H1 (cell line): ENCODE data around the gene PGF. TPM values are rescaled to one million over a fixed set of nuclear protein-coding genes. Genes with fewer than 3 reads are reported as not detected.

Experiments used
- CEBPB ChIP-seq: IDR thresholded peaks from 2 replicates; pipeline ENCODE4 v1.6.1; 2012; ENCODE audit warnings: low read depth, low read length
- CTBP2 ChIP-seq: IDR thresholded peaks from 2 replicates; pipeline ENCODE4 v1.7.0; 2011; ENCODE audit warnings: borderline replicate concordance, mild to moderate bottlenecking, moderate library complexity, mixed read lengths, low read length; ENCODE audit not compliant: insufficient read depth, insufficient read length
- CTCF ChIP-seq, 3 experiments: IDR thresholded peaks; 1 replicate in 2 of 3; 2 replicates in 1 of 3; pipeline versions ENCODE4 v1.5.1 to v1.6.1; 2011; ENCODE audit warnings: low read length in 3 of 3, mild to moderate bottlenecking in 3 of 3, inconsistent platforms in 2 of 3, low read depth in 1 of 3, moderate library complexity in 1 of 3; ENCODE audit not compliant: insufficient read depth in 1 of 3; ENCODE audit errors: control extremely low read depth in 1 of 3
- EZH2 ChIP-seq: fragments of 200-600 bp; sonication (generic); IDR thresholded peaks from 2 replicates; pipeline ENCODE4 v1.7.1; 2012; ENCODE audit warnings: low read depth, mild to moderate bottlenecking, moderate library complexity, low read length, inconsistent platforms; ENCODE audit not compliant: severe bottlenecking
- JUN ChIP-seq: IDR thresholded peaks from 2 replicates; pipeline ENCODE4 v1.6.1; 2011; ENCODE audit warnings: low read depth, mild to moderate bottlenecking, improper control_type of control experiment, low read length
- PHF8 ChIP-seq: fragments of 200-600 bp; sonication (generic); conservative IDR thresholded peaks from 2 replicates; pipeline ENCODE4 v1.7.1; 2012; ENCODE audit warnings: low read depth, mild to moderate bottlenecking, inconsistent platforms, low read length, moderate library complexity
- POLR2AphosphoS5 ChIP-seq: IDR thresholded peaks from 2 replicates; pipeline ENCODE4 v1.6.1; 2011; ENCODE audit warnings: low read depth, low read length
- RFX5 ChIP-seq: IDR thresholded peaks from 2 replicates; pipeline ENCODE4 v1.6.1; 2011; ENCODE audit warnings: low read depth, low read length, improper control_type of control experiment, borderline replicate concordance
- SP2 ChIP-seq: IDR thresholded peaks from 2 replicates; pipeline ENCODE4 v1.6.1; 2012; ENCODE audit warnings: mild to moderate bottlenecking, low read length, inconsistent platforms
- TAF1 ChIP-seq: IDR thresholded peaks from 2 replicates; pipeline ENCODE4 v1.6.1; 2011; ENCODE audit warnings: mild to moderate bottlenecking, low read depth, low read length
- polyA plus RNA-seq, 7 experiments: library from polyadenylated mRNA; depleted of rRNA in 3 of 7; stranded (reverse) in 5 of 7; unstranded in 2 of 7; fragments of >200 nt in 5 of 7; fragments of 200-250 nt in 2 of 7; gene quantifications; 1 replicate in 5 of 7; 2 replicates in 1 of 7; 4 replicates in 1 of 7; pipeline versions ENCODE4 v1.2.1 to v1.2.3, GENCODE V29; 2011 to 2013; ENCODE audit warnings: missing spikeins in 2 of 7, mixed read lengths in 2 of 7
- total RNA-seq: library from RNA; stranded (reverse); fragmentation: NEBNext Ultra II Directional; extraction: Animal tissue kit (Norgen Biotek cat#: 25700); gene quantifications from 2 replicates; pipeline ENCODE4 v1.2.1, GENCODE V29; 2021

Gene PGF
- total and polyA plus RNA-seq, 2 of the 8 experiments (the other 6 are each of a cell fraction or from before 2014, with no cell fraction given): 2.1 to 4.1 TPM

GRCh38 chr14:74891870-74892269 lies 63.5 kb downstream of the PGF start (continued):
- TF ChIP-seq CTCF (IDR thresholded peaks at IDR 0.05; ENCODE audit: control extremely low read depth in 1 of 3, insufficient read depth in 1 of 3, low read depth in 1 of 3, low read length in 3 of 3): no peak
- TF ChIP-seq POLR2AphosphoS5: no peak
- TF ChIP-seq TAF1: no peak
- no peak for TF ChIP-seq CEBPB
- TF ChIP-seq SP2: no peak
- TF ChIP-seq CTBP2: no peak
- TF ChIP-seq EZH2: no peak
- no peak for TF ChIP-seq RFX5
- TF ChIP-seq PHF8: no peak
- no peak for TF ChIP-seq JUN

Other genes starting within 250 kb of the PGF start
- 31.4 and 31.5 TPM in 2 replicates for gene AREL1, start 242.5 kb downstream of the PGF start, total RNA-seq
- 49.1 and 51.3 TPM in 2 replicates for gene AREL1, start 242.5 kb downstream of the PGF start, polyA plus RNA-seq (2011; rRNA removed)
- gene FCF1, start 242.5 kb downstream of the PGF start, total RNA-seq: 81.1 and 84.3 TPM in 2 replicates
- 22.1 and 48.1 TPM in 2 replicates for gene FCF1, start 242.5 kb downstream of the PGF start, polyA plus RNA-seq (2011; rRNA removed)
- gene YLPM1, start 192.3 kb downstream of the PGF start, total RNA-seq: 69.0 and 71.7 TPM in 2 replicates
- gene YLPM1, start 192.3 kb downstream of the PGF start, polyA plus RNA-seq (2011; rRNA removed): 13.5 and 14.7 TPM in 2 replicates
- gene PROX2, start 79.5 kb downstream of the PGF start, total RNA-seq: not detected in 2 replicates
- gene PROX2, start 79.5 kb downstream of the PGF start, polyA plus RNA-seq (2011; rRNA removed): 0.03 and 0.08 TPM in 2 replicates
- 111 and 117 TPM in 2 replicates for gene DLST, start 73.7 kb downstream of the PGF start, total RNA-seq
- 96.5 and 120 TPM in 2 replicates for gene DLST, start 73.7 kb downstream of the PGF start, polyA plus RNA-seq (2011; rRNA removed)
- gene RPS6KL1, start 32.3 kb downstream of the PGF start, total RNA-seq: 11.3 and 13.8 TPM in 2 replicates
- gene RPS6KL1, start 32.3 kb downstream of the PGF start, polyA plus RNA-seq (2011; rRNA removed): 9.4 and 9.8 TPM in 2 replicates
- 42.6 and 51.4 TPM in 2 replicates for gene EIF2B2, start 47.3 kb upstream of the PGF start, total RNA-seq
- 59.7 and 79.9 TPM in 2 replicates for gene EIF2B2, start 47.3 kb upstream of the PGF start, polyA plus RNA-seq (2011; rRNA removed)
- gene MLH3, start 95.9 kb upstream of the PGF start, total RNA-seq: 19.1 and 20.1 TPM in 2 replicates
- gene MLH3, start 95.9 kb upstream of the PGF start, polyA plus RNA-seq (2011; rRNA removed): 5.0 and 9.3 TPM in 2 replicates
- 17.7 and 24.8 TPM in 2 replicates for gene ACYP1, start 108.4 kb upstream of the PGF start, total RNA-seq
- 14.5 and 22.3 TPM in 2 replicates for gene ACYP1, start 108.4 kb upstream of the PGF start, polyA plus RNA-seq (2011; rRNA removed)
- gene ZC2HC1C, start 114.0 kb upstream of the PGF start, total RNA-seq: 1.2 and 1.7 TPM in 2 replicates
- gene ZC2HC1C, start 114.0 kb upstream of the PGF start, polyA plus RNA-seq (2011; rRNA removed): 0.57 and 0.72 TPM in 2 replicates
- gene NEK9, start 171.5 kb upstream of the PGF start, total RNA-seq: 39.5 and 43.6 TPM in 2 replicates
- 16.0 and 28.0 TPM in 2 replicates for gene NEK9, start 171.5 kb upstream of the PGF start, polyA plus RNA-seq (2011; rRNA removed)
- gene TMED10, start 221.0 kb upstream of the PGF start, total RNA-seq: 250 and 251 TPM in 2 replicates
- gene TMED10, start 221.0 kb upstream of the PGF start, polyA plus RNA-seq (2011; rRNA removed): 163 and 218 TPM in 2 replicates